T-cell (primary cell): ENCODE measurements around the gene CAGE1. TPM values are rescaled to one million over a fixed set of nuclear protein-coding genes. Genes with fewer than 3 reads are reported as not detected.
A peak's percentile ranks its signal among the peaks of the same experiment; 100 is the strongest.

Source experiments
- ATAC-seq, 4 experiments: fragments of 200-7000 bp in 3 of 4; fragments of 150-1000 bp in 1 of 4; cut with Tn5 transposase; replicated peaks in 1 of 4; 1 replicate in 3 of 4; 2 replicates in 1 of 4; pipeline ENCODE4 v1.10.0; 2021; ENCODE audit warnings: moderate library complexity in 3 of 4, mild to moderate bottlenecking in 2 of 4, moderate number of reproducible peaks in 1 of 4
- CTCF ChIA-PET, 2 donors: fragments of 300-600 bp; sonication (Branson Sonifier 250); formaldehyde crosslinking; loops; one replicate each; lab custom pipeline; 2022; ENCODE audit warnings: antibody characterized with exemption in 2 of 2; lab: Charles Lee
- POLR2A ChIA-PET, 2 donors: fragments of 300-600 bp; sonication (Branson Sonifier 250); formaldehyde crosslinking; loops; one replicate each; lab custom pipeline; 2022; ENCODE audit warnings: antibody characterized with exemption in 2 of 2; lab: Charles Lee
- DNase-seq, 35 experiments: peaks; one replicate each; pipeline versions ENCODE4 v3.0.0 to v3.0.0-alpha.2; 2013 to 2023
- H3K27ac ChIP-seq: one replicate; pipeline ENCODE4 v1.5.1; 2013; ENCODE audit warnings: low read length
- H3K27me3 ChIP-seq, 2 experiments: replicated peaks in 1 of 2; 1 replicate in 1 of 2; 2 replicates in 1 of 2; pipeline versions ENCODE4 v1.6.1 to v1.7.0; 2013; ENCODE audit warnings: low read length in 1 of 2, mixed read lengths in 1 of 2; ENCODE audit not compliant: control insufficient read depth in 2 of 2, insufficient read depth in 2 of 2; ENCODE audit errors: extremely low read depth in 1 of 2
- H3K36me3 ChIP-seq, 2 donors: 1 replicate in 1 of 2; 2 replicates in 1 of 2; pipeline versions ENCODE4 v1.6.1 to v1.7.0; 2013; ENCODE audit warnings: low read length in 1 of 2; ENCODE audit not compliant: control insufficient read depth in 2 of 2, insufficient read depth in 1 of 2; ENCODE audit errors: extremely low read depth in 1 of 2
- H3K4me1 ChIP-seq, 2 experiments: 1 replicate in 1 of 2; 2 replicates in 1 of 2; pipeline versions ENCODE4 v1.6.1 to v1.7.0; 2013; ENCODE audit warnings: low read length in 2 of 2, mixed read lengths in 1 of 2; ENCODE audit not compliant: insufficient read depth in 2 of 2, control insufficient read depth in 1 of 2; ENCODE audit errors: extremely low read depth in 1 of 2
- H3K4me3 ChIP-seq, 2 donors: 1 replicate in 1 of 2; 2 replicates in 1 of 2; pipeline versions ENCODE4 v1.5.1 to v1.7.0; 2013; ENCODE audit warnings: mild to moderate bottlenecking in 2 of 2, low read length in 1 of 2, moderate library complexity in 1 of 2; ENCODE audit not compliant: control insufficient read depth in 1 of 2; ENCODE audit errors: extremely low read depth in 1 of 2
- H3K9me3 ChIP-seq: 2 replicates; pipeline ENCODE4 v1.7.0; 2013
- H3K27ac Mint-ChIP-seq, 2 donors: one replicate each; pipeline ENCODE4 v1.8.0; 2020 to 2021; ENCODE audit warnings: mild to moderate bottlenecking in 2 of 2, mixed read lengths in 2 of 2
- H3K27me3 Mint-ChIP-seq, 2 donors: one replicate each; pipeline ENCODE4 v1.8.0; 2021 to 2022; ENCODE audit warnings: mixed read lengths in 2 of 2
- H3K36me3 Mint-ChIP-seq: one replicate; pipeline ENCODE4 v1.8.0; 2021; ENCODE audit warnings: mixed read lengths
- H3K4me1 Mint-ChIP-seq, 3 donors: one replicate each; pipeline ENCODE4 v1.8.0; 2020 to 2022; ENCODE audit warnings: mixed read lengths in 3 of 3, mild to moderate bottlenecking in 1 of 3
- H3K4me3 Mint-ChIP-seq, 3 donors: one replicate each; pipeline ENCODE4 v1.8.0; 2020 to 2022; ENCODE audit warnings: mild to moderate bottlenecking in 3 of 3, mixed read lengths in 3 of 3, moderate library complexity in 3 of 3
- H3K9me3 Mint-ChIP-seq, 3 donors: one replicate each; pipeline ENCODE4 v1.8.0; 2020 to 2022; ENCODE audit warnings: mixed read lengths in 3 of 3
- WGBS: methylation state at CpG from one replicate; pipeline ENCODE4 v1.1.5; 2013; ENCODE audit warnings: missing lambda C conversion rate; ENCODE audit not compliant: insufficient coverage; 5-methylcytosine and 5-hydroxymethylcytosine counted together
- total RNA-seq, 35 experiments: library from RNA in 6 of 35; stranded (reverse) in 6 of 35; fragments of 120-200 nt in 1 of 35; gene quantifications; one replicate each; pipeline versions ENCODE4 v1.2.1 to v1.2.4 and lab custom pipeline; 2013 to 2026

Gene CAGE1
- total RNA-seq, 5 donors from 2014 or later (not counting 1 experiment from before 2014, with no cell fraction given): 0.09 to 0.75 (median 0.31) TPM; not detected in 1

DNA sequence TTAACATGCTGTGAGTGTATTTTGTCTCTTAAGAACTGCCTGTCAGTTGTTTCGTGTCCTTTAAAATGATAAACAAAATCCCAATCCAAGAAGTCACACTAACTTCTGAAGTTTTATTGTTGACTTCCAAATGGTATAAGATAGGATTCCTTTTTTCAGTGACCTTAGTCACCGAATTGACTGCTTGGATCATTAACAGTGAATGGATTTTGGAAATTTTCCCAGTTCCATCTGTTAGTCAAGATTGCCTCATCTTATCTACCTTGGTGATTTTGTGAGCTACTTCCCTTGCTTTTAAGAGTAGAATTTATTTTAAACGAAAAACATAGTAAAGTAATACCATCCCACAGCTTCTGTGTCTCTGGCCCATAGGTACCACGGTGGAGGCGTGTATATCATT lies 15.0 kb upstream of the CAGE1 start:
- Mint-ChIP-seq H3K4me1 (no peaks in the 10 kb centered on the region), H3K9me3 (no peaks in the 10 kb centered on the region), H3K4me3 (no peak overlapping the region), H3K36me3 (peaks cover 62% of the 10 kb centered on the region), H3K27ac (no peak overlapping the region), H3K27me3 (no peaks in the 10 kb centered on the region)
- POLR2A ChIA-PET: no interaction called here
- no CpG with 5 or more reads among the region's 5 CpGs for WGBS
- no peaks in the 10 kb centered on the region for H3K9me3 ChIP-seq
- H3K27ac ChIP-seq: no peak overlapping the region
- ATAC-seq: no peak
- DNase-seq: no peak
- no peaks in the 10 kb centered on the region for H3K27me3 ChIP-seq
- CTCF ChIA-PET: no interaction called here
- no peak overlapping the region for H3K4me3 ChIP-seq
- no peaks in the 10 kb centered on the region for H3K4me1 ChIP-seq
- H3K36me3 ChIP-seq: peaks cover 16 to 88% of the 10 kb centered on the region in 2 donors

GRCh38 chr6:7402716-7403115 lies 13.2 kb upstream of the CAGE1 start:
- Histone ChIP-seq H3K9me3 (no peaks in the 10 kb centered on the region), H3K36me3 (peaks cover 11 to 83% of the 10 kb centered on the region in 2 donors), H3K4me3 (no peak overlapping the region), H3K27me3 (no peaks in the 10 kb centered on the region), H3K27ac (no peak overlapping the region), H3K4me1 (no peaks in the 10 kb centered on the region)
- Mint-ChIP-seq H3K4me3 (no peak overlapping the region), H3K36me3 (peaks cover 67% of the 10 kb centered on the region), H3K9me3 (no peaks in the 10 kb centered on the region), H3K27ac (no peak overlapping the region), H3K4me1 (no peaks in the 10 kb centered on the region), H3K27me3 (no peaks in the 10 kb centered on the region)
- POLR2A ChIA-PET: interaction anchor here in 1 of 2 donors (0.6 kb wide), 1 partner anchor 11 kb away, joined by 10 read pairs; no protein-coding TSS in a partner anchor
- no CpG with 5 or more reads among the region's 1 CpG for WGBS
- CTCF ChIA-PET: no interaction called here
- ATAC-seq (no peak), DNase-seq (no peak)

DNA sequence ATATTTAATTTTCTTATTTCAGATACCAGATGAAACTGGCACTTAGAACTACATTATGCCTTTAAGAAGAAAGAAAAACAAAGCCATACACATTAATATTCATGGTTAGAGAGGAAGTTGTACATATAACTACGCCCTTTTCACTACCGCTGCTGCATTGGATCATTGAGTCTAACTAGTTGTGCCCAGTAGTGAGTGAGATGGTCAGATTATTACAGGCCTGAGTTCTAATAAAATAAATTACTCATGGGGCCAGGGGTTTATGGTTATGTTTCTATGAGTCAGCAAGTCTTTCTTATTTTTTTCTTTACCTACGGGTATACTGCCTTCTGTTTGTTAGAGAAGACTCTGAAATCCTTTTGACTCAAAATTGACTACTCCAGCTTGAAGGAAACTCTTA lies 11.5 kb upstream of the CAGE1 start:
- ChIA-PET POLR2A (interaction anchor here (0.6 to 0.7 kb wide), 3 partner anchors 30 to 1506 kb away, joined by 3 to 8 read pairs (median 3); no protein-coding TSS in a partner anchor), CTCF (interaction anchor here (0.6 to 0.7 kb wide), 2 partner anchors 10 to 575 kb away, joined by 4 read pairs; no protein-coding TSS in a partner anchor)
- no peak for ATAC-seq
- Mint-ChIP-seq H3K27ac (no peak overlapping the region), H3K36me3 (peaks cover 58% of the 10 kb centered on the region), H3K4me3 (no peak overlapping the region), H3K4me1 (no peaks in the 10 kb centered on the region), H3K9me3 (no peaks in the 10 kb centered on the region), H3K27me3 (no peaks in the 10 kb centered on the region)
- Histone ChIP-seq H3K9me3 (no peaks in the 10 kb centered on the region), H3K27ac (no peak overlapping the region), H3K27me3 (no peaks in the 10 kb centered on the region), H3K36me3 (peaks cover 8 to 77% of the 10 kb centered on the region in 2 donors), H3K4me3 (no peak overlapping the region), H3K4me1 (no peaks in the 10 kb centered on the region)
- DNase-seq: no peak
- no CpG with 5 or more reads among the region's 3 CpGs for WGBS

- POLR2A ChIA-PET: interaction anchor here (0.5 to 0.9 kb wide), 4 partner anchors 15 to 710 kb away, joined by 3 to 4 read pairs (median 3); partner anchors contain the start of gene EEF1E1 (in 1 of the 2)
- no peaks in the 10 kb centered on the region for H3K27me3 Mint-ChIP-seq
- CTCF ChIA-PET: interaction anchor here in 1 of 2 donors (1.0 kb wide), 1 partner anchor 92 kb away, joined by 3 read pairs; no protein-coding TSS in a partner anchor
These were observed 2.9 kb upstream of the CAGE1 start for GRCh38 chr6:7392402-7392801.

GRCh38 chr6:7391151-7391550 lies 1.6 kb upstream of the CAGE1 start:
- H3K9me3 ChIP-seq: no peaks in the 10 kb centered on the region
- WGBS: 90% methylated on average over 1 of the region's 4 CpGs
- DNase-seq (no peak), ATAC-seq (no peak)
- peaks cover 16 to 26% of the 10 kb centered on the region in 2 experiments for H3K4me1 ChIP-seq
- no peaks in the 10 kb centered on the region for H3K9me3 Mint-ChIP-seq
- peak overlapping the region; percentile 82 to 98 (median 91) for H3K4me3 Mint-ChIP-seq
- H3K36me3 Mint-ChIP-seq: peaks cover 21% of the 10 kb centered on the region
- H3K4me1 Mint-ChIP-seq: peaks cover 44 to 51% (median 47%) of the 10 kb centered on the region in 3 donors
- H3K4me3 ChIP-seq: no peak overlapping the region
- no peaks in the 10 kb centered on the region for H3K27me3 Mint-ChIP-seq
- peak overlapping the region in 1 of 2 donors; percentile 99 for H3K27ac Mint-ChIP-seq
- peaks cover 2 to 18% of the 10 kb centered on the region in 2 donors for H3K36me3 ChIP-seq
- ChIA-PET CTCF (interaction anchor here (0.6 to 1.2 kb wide), 3 partner anchors 10 to 84 kb away, joined by 3 to 4 read pairs (median 3); no protein-coding TSS in a partner anchor), POLR2A (no interaction called here)
- no peaks in the 10 kb centered on the region for H3K27me3 ChIP-seq
- peak overlapping the region; percentile 100 for H3K27ac ChIP-seq

More at GRCh38 chr6:7392402-7392801, 2.9 kb upstream of the CAGE1 start:
- Mint-ChIP-seq H3K4me1 (peaks cover 44 to 51% (median 47%) of the 10 kb centered on the region in 3 donors), H3K4me3 (no peak overlapping the region), H3K36me3 (peaks cover 21% of the 10 kb centered on the region), H3K27ac (no peak overlapping the region), H3K9me3 (no peaks in the 10 kb centered on the region)
- Histone ChIP-seq H3K36me3 (peaks cover 2 to 29% of the 10 kb centered on the region in 2 donors), H3K4me1 (peaks cover 16 to 26% of the 10 kb centered on the region in 2 experiments), H3K4me3 (no peak overlapping the region), H3K27me3 (no peaks in the 10 kb centered on the region), H3K27ac (no peak overlapping the region), H3K9me3 (no peaks in the 10 kb centered on the region)
- no peak for DNase-seq
- WGBS: 83% methylated on average over 1 of the region's 6 CpGs
- ATAC-seq: no peak

DNA sequence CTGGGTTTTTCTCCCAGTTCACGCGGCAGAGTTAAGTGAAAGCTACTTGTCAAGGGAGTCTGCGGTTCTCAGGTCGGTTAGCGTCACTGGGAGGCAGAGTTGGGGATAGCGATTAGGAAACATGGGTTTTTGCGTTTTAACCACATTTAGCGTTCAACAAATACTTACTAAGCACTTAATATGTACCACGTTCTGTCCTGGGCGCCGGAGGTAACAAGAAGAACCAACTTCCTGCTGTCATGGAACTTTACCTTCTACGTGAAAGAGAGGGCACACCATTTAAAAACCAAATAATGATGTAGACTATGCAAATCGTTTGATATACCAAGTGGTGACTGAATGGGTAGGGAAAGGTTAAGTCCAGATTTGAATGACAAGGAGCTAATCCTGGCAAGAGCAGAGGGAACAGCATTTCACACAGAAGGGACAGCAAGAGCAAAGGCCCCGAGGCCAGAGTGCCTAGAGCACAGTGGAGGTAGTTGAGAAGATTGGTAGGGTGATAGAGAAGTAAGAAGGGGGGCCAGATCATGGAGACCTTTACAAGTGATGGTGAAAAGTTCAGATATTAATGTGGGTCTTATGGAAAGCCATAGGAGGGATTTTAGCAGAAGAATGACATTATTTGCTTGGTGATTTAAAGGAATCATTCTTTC lies 810 bp upstream of the CAGE1 start:
- H3K4me1 ChIP-seq: peaks cover 16 to 26% of the 10 kb centered on the region in 2 experiments
- H3K27me3 ChIP-seq: no peaks in the 10 kb centered on the region
- CTCF ChIA-PET: interaction anchor here in 1 of 2 donors (1.0 to 2.0 kb wide), 3 partner anchors 10 to 200 kb away, joined by 4 to 7 read pairs (median 4); partner anchors contain the start of gene SNRNP48
- H3K36me3 ChIP-seq: peaks cover 2 to 18% of the 10 kb centered on the region in 2 donors
- peak overlapping the region; percentile 85 to 87 for H3K4me3 ChIP-seq
- Mint-ChIP-seq H3K9me3 (no peaks in the 10 kb centered on the region), H3K27ac (peak overlapping the region; percentile 97 to 99), H3K27me3 (no peaks in the 10 kb centered on the region), H3K4me3 (peak overlapping the region; percentile 82 to 98 (median 91)), H3K4me1 (peaks cover 44 to 51% (median 47%) of the 10 kb centered on the region in 3 donors), H3K36me3 (peaks cover 17% of the 10 kb centered on the region)
- ATAC-seq (peak; percentile 3 to 26 (median 12)), DNase-seq (peak in 14 of 35 experiments; percentile 9 to 75 (median 24))
- 2% methylated on average over 3 of the region's 14 CpGs for WGBS
- POLR2A ChIA-PET: interaction anchor here in 1 of 2 donors (0.6 to 1.0 kb wide), 4 partner anchors 46 to 93 kb away, joined by 3 to 4 read pairs (median 4); no protein-coding TSS in a partner anchor
- H3K9me3 ChIP-seq: no peaks in the 10 kb centered on the region
- H3K27ac ChIP-seq: peak overlapping the region; percentile 100
